GM21423 (cell line): ENCODE results near the gene FAM240B.

Experiments used
- ATAC-seq: cut with Tn5 transposase; IDR thresholded peaks from one replicate; pipeline ENCODE4 v1.9.1; 2021; ENCODE audit warnings: mild to moderate bottlenecking, moderate library complexity; ENCODE audit not compliant: unreplicated experiment

Gene FAM240B

GRCh38 chr9:38720083-38720745 lies at the start of gene FAM240B:
FAM240B (minus strand) TSS chr9:38720133; CDS start chr9:38703999, 16,134 bp downstream.
- ATAC-seq, result no peak

GRCh38 chr9:38768351-38768761 lies 48.4 kb upstream of the FAM240B start:
- no peak for ATAC-seq

GRCh38 chr9:38765101-38765500 lies 45.2 kb upstream of the FAM240B start:
- no peak for ATAC-seq

GRCh38 chr9:38761999-38762398 lies 42.1 kb upstream of the FAM240B start:
- no peak for ATAC-seq

GRCh38 chr9:38761339-38761738 lies 41.4 kb upstream of the FAM240B start:
- ATAC-seq, result no peak

GRCh38 chr9:38756702-38757101 lies 36.8 kb upstream of the FAM240B start:
- no peak for ATAC-seq

GRCh38 chr9:38747941-38748340 lies 28.0 kb upstream of the FAM240B start:
- no peak for ATAC-seq

DNA sequence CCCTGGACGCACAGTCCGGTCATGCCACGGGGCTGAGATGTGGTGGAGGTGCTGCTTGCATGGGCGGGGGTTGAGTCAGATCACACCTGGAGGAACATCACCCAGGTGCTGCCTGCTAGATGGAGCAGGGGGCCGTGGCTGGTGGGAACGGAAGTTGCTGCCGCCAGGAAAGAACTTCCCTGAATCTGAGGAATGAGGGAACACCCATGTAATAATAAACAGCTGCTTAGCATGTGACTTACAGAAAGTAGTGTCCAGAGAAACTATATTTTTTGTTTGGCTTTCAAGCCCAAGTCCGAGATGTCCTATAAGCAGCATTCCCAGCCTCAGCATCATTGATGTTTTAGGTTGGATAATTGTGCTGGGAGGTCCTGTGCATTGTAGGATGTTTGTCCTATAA lies 27.1 kb upstream of the FAM240B start:
- ATAC-seq, result no peak

- ATAC-seq, result no peak
These were observed 26.4 kb upstream of the FAM240B start for GRCh38 chr9:38746303-38746702.

- ATAC-seq, result no peak
These were observed 24.6 kb upstream of the FAM240B start for GRCh38 chr9:38744484-38744883.

DNA sequence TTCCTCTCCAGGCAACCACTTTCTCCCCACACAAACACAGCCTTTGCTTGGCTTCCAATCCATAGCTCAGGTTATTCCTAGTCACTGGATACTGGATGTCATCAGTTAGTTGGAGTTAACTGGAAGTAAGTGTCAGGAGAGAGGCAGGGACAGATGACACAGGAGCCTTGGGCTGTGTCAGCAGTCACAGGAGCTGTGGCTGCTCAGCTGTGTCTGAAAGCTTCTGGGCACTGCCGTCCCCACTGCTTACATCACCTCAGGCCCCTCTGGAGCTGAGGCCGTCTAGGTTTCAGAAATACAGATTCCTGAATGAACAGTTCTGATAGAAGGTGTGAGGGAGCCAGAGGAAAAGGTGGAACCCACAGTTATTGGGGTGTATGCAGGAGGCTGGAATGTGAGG lies 17.3 kb upstream of the FAM240B start:
- no peak for ATAC-seq

GRCh38 chr9:38734831-38735230 lies 14.9 kb upstream of the FAM240B start:
- ATAC-seq, result no peak

DNA sequence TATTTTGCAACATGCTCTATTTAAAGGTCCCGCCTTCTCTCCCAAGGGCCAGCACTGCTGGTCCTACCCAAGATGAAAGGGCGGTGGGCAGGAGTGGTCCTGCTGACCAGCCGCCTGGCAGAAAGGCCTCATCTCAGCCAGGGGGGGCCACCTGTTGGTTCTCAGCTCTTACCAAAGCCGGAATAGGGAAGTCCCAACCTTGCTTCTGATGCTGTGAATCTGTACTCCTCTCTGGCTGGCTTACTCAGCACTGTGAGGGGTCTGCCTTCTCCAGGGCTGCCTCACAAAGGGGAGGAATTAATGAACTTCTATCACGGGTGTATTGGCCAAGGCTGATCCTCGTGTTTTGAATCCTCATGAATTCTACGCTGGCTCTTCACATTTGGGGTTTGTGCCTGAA lies 13.6 kb upstream of the FAM240B start:
- ATAC-seq, result no peak

DNA sequence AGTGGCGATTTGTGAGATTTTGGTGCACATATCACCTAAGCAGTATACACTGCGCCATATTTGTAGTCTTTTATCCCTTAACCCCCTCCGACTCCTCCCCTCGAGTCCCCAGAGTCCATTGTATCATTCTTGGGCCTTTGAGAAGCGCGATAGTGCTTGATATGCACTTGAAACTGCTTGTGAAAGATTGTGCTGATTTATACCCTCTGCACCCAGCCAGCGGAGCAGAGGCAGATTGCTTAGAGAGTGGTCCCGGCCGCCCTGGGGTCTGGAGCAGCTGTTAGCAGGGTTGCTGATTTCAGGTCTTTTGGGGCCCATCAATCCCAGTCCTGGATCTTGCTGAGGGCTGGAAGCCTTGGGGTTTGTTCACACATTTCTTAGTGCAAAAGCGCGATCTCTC lies 13.0 kb upstream of the FAM240B start:
- no peak for ATAC-seq

DNA sequence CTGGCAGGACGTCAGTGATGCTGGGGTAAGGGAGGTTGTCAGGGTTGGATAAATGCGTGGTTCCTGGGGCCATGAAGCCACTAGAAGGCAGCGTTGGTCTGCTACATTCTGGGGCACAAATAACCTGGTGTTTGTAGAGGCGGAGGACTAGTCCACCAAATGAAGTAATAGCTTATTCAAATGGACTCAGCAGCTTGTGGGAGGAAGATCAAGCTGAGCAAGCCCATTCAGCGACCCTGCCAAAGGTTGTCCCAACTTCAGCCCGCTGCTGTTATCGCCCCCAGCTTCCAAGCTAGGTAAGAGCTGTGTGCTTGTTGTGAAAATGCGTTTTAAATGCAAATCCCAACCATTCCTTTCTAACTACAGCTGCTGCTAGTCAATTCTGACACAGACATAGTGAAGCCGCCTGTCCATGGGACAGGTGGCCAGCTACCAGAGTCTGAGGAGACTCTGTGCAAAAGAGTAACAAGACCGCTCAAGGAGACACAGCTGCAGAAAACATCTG lies 7.6 kb upstream of the FAM240B start:
- ATAC-seq, result no peak

DNA sequence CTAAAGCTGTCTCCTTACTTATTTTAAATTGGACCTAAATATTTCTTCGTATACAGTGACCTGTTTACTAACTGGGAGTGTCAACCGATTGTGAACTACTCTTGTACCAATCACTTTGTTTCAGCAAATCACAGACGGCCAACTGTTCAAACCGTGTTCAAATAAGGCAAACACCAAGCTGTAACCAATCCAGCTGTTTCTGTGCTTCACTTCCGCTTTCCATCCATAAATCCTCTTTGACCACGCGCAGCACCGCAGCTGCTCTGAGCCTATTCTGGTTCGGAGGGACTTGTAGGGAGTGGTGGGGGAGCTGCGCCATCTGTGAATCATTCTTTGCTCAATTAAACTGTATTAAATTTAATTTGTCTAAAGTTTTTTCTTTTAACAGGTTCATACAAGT lies 4.8 kb upstream of the FAM240B start:
- no peak for ATAC-seq

DNA sequence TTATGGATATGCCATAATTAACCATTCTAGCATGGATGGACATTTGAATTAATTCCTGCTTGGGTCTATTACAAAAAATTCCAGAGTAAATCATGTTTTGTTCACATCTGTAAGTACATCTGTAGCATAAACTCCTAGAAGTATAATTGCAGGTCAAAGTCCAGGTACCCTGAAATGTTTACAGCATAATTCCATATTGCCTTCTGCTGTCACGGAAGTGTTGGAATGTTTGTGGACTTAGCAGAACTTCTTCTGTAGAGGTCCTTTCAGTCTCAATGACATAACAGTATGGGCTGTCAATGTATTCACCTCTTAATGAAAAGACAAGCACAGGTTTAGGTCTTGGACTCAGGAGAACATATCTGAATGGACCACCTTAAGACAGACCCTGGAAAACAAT lies 1.8 kb downstream of the FAM240B start:
- ATAC-seq, result no peak

DNA sequence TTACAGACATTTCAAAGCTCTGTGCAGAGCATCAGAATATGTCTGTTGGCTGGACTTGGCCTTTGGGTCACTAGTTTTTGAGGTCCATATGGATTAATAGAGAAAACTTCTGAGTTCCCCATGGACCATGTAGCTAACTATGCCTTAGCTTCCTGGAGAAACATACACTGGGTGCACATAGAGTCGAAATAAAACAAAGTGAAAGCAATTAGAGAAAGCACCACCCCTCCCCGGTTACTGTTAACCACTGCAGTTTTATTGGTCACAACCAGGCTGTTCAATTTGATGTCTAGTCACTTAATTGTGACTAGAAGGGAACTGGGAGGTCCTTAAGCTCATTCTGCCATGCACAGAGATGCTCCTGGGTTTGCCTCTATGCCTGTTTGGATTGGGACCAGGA lies 4.2 kb downstream of the FAM240B start:
- no peak for ATAC-seq

DNA sequence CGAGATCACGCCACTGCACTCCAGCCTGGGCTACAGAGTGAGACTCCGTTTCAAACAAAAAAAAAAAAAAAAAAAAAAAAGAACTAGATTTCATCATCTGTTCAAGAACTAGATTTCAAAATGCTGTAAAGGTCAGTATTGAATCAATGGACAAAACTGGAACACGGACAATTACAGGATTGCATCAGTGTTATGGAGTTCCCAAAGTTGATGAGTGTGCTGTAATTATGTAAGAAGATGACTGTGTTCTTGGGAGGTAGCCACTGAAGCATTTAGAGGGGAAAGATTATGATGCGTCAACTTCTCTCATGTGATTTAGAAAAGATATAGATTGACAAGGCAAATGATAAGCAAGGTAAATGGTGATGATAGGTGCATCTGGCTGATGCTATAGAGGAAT lies 6.5 kb downstream of the FAM240B start:
- no peak for ATAC-seq

DNA sequence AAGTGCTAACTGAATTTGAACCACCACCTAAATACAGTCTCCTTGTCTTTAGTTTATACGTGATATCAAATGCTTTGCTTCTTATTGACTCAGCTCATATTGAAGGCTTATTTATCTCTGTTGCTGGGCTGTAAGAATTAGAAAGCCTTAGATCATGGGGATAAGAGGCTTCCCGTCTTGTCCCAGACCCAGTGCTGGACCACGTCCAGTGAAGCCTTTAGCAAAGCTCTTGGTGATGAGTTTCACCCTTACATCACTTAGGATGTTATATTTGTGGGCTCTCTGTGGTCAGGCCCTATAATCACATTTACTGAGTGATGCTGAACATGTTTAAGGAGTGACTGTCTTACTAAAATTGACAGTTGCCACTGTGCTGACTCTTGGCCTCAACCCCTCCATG lies 11.2 kb downstream of the FAM240B start:
- no peak for ATAC-seq

GRCh38 chr9:38707885-38708637 lies 11.9 kb downstream of the FAM240B start:
- no peak for ATAC-seq

GRCh38 chr9:38706493-38706892 lies 13.4 kb downstream of the FAM240B start:
- no peak for ATAC-seq
